Measurements from ENCODE around the gene DMD. TPM values are rescaled to one million over a fixed set of nuclear protein-coding genes. Genes with fewer than 3 reads are reported as not detected.
"Not testable (repeated sequence)": the region's sequence is repeated elsewhere in the genome, so short reads cannot be mapped to it uniquely, and the experiment has no call there.

Gene DMD
- total RNA-seq, 1 donor from 2014 or later = 30.6 TPM

DNA sequence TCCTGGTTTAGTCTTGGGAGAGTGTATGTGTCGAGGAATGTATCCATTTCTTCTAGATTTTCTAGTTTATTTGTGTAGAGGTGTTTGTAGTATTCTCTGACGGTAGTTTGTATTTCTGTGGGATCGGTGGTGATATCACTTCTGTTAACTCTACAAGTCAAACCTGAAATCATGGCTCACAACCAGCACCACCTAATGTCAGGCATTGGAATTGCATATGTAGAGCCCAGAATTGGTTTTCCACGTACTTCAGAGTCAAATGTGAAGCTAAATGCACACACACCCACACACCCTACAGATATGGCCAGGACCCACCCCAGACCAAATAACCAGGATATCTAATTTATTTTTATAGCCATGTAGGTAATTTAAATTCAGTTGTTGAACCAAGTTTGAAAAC is 964.7 kb downstream of the DMD start:
- DNase-seq (ENCODE audit: low spot score) = peak; percentile 21

DNA sequence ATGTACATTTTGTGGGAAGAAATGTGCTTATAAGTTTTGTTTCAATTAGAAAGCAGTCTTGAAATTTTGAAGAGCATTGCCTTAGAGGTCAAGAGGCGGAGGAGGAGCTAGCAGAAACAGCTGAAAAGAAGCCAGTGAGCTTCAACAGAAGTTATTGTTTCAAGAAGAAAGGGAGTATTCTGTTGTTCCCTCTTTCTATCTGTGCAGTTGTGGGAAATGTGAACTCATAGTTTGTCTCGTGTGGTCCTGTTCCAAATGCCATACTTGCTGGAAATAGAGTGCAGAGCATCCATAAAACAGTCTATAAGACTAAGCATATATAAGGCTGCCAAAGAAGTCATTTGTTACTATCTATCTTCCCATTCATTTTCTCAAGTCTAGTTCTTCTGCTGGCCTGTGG is 1015.7 kb downstream of the DMD start:
- no peak overlapping the region for H3K9ac ChIP-seq
- H3K4me1 ChIP-seq = no peaks in the 10 kb centered on the region
- Mint-ChIP-seq H3K27me3 (ENCODE audit: insufficient read depth, low read depth) (no peaks in the 10 kb centered on the region), H3K4me1 (no peaks in the 10 kb centered on the region), H3K36me3 (no peaks in the 10 kb centered on the region), H3K4me3 (no peak overlapping the region), H3K9me3 (peaks cover 2% of the 10 kb centered on the region), H3K27ac (no peak overlapping the region)
- H2AFZ ChIP-seq (replicated peaks) = no peak overlapping the region
- TF ChIP-seq EZH2 (IDR thresholded peaks at IDR 0.05) (no peak), EZH2phosphoT487 (IDR thresholded peaks at IDR 0.05) (no peak), CTCF (IDR thresholded peaks at IDR 0.05) (no peak)
- H3K27me3 ChIP-seq = no peaks in the 10 kb centered on the region
- H3K9me3 ChIP-seq (ENCODE audit: low read depth) = peaks cover under 1% of the 10 kb centered on the region
- DNase-seq (ENCODE audit: low spot score) = no peak
- no peak overlapping the region for H3K27ac ChIP-seq
- no peak overlapping the region for H3K4me3 ChIP-seq
- H3K36me3 ChIP-seq = no peaks in the 10 kb centered on the region
- no peaks in the 10 kb centered on the region for H3F3A ChIP-seq (ENCODE audit: low read depth)
- H3K4me2 ChIP-seq = no peak overlapping the region
- no peaks in the 10 kb centered on the region for H3K79me2 ChIP-seq (ENCODE audit: low read depth)
- no peaks in the 10 kb centered on the region for H4K20me1 ChIP-seq (ENCODE audit: low read depth)

More for the DNA sequence above, 964.7 kb downstream of the DMD start:
- not testable (repeated sequence) for H3K4me1 Mint-ChIP-seq; H3K27ac ChIP-seq; H3K4me3 ChIP-seq; H3K27me3 ChIP-seq; H3K9ac ChIP-seq; H4K20me1 ChIP-seq (ENCODE audit: low read depth); H3K36me3 ChIP-seq; H3K9me3 ChIP-seq (ENCODE audit: low read depth); H2AFZ ChIP-seq (replicated peaks); H3K79me2 ChIP-seq (ENCODE audit: low read depth); H3K9me3 Mint-ChIP-seq; H3K27me3 Mint-ChIP-seq (ENCODE audit: insufficient read depth, low read depth); H3K27ac Mint-ChIP-seq; H3F3A ChIP-seq (ENCODE audit: low read depth); H3K4me1 ChIP-seq; H3K4me2 ChIP-seq; H3K36me3 Mint-ChIP-seq; H3K4me3 Mint-ChIP-seq
- TF ChIP-seq CTCF (IDR thresholded peaks at IDR 0.05) = peak; percentile 55

DNA sequence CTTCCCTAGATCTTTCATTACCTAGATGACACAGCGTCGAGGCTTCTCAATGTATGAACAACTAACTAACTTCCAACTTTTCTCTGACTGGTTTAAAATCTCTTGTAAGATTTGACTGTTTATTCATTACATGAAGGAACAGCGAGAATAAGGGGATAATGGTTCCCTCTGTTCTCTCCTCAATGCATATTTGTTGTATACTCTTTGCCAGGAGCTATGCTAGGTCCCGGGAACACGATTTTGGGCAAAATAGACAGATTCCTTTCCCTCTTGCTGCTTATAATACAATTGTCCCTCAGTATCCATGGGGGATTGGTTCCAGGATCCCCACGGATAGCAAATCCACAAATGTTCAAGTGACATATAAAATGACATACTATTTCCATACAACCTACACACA is 1020.0 kb downstream of the DMD start:
- TF ChIP-seq EZH2 (IDR thresholded peaks at IDR 0.05) (no peak), CTCF (IDR thresholded peaks at IDR 0.05) (no peak), EZH2phosphoT487 (IDR thresholded peaks at IDR 0.05) (no peak)
- H3K9me3 ChIP-seq (ENCODE audit: low read depth) = no peaks in the 10 kb centered on the region
- H2AFZ ChIP-seq (replicated peaks) = no peak overlapping the region
- DNase-seq (ENCODE audit: low spot score) = no peak
- Mint-ChIP-seq H3K4me1 (no peaks in the 10 kb centered on the region), H3K36me3 (no peaks in the 10 kb centered on the region), H3K27ac (no peak overlapping the region), H3K4me3 (no peak overlapping the region), H3K9me3 (peaks cover 2% of the 10 kb centered on the region), H3K27me3 (ENCODE audit: insufficient read depth, low read depth) (no peaks in the 10 kb centered on the region)
- H3K27me3 ChIP-seq = no peaks in the 10 kb centered on the region
- no peak overlapping the region for H3K27ac ChIP-seq
- no peak overlapping the region for H3K4me2 ChIP-seq
- H3K9ac ChIP-seq = no peak overlapping the region
- no peak overlapping the region for H3K4me3 ChIP-seq
- H3K79me2 ChIP-seq (ENCODE audit: low read depth) = no peaks in the 10 kb centered on the region
- H3F3A ChIP-seq (ENCODE audit: low read depth) = no peaks in the 10 kb centered on the region
- no peaks in the 10 kb centered on the region for H3K36me3 ChIP-seq
- H3K4me1 ChIP-seq = no peaks in the 10 kb centered on the region
- no peaks in the 10 kb centered on the region for H4K20me1 ChIP-seq (ENCODE audit: low read depth)

GRCh38 chrX:32185160-32185559 is 1026.2 kb downstream of the DMD start:
- no peak overlapping the region for H3K9ac ChIP-seq
- Mint-ChIP-seq H3K4me3 (no peak overlapping the region), H3K4me1 (no peaks in the 10 kb centered on the region), H3K27me3 (ENCODE audit: insufficient read depth, low read depth) (peaks cover 2% of the 10 kb centered on the region), H3K36me3 (no peaks in the 10 kb centered on the region), H3K9me3 (no peaks in the 10 kb centered on the region), H3K27ac (no peak overlapping the region)
- no peak overlapping the region for H3K4me2 ChIP-seq
- no peaks in the 10 kb centered on the region for H3K9me3 ChIP-seq (ENCODE audit: low read depth)
- no peaks in the 10 kb centered on the region for H3K79me2 ChIP-seq (ENCODE audit: low read depth)
- no peak for DNase-seq (ENCODE audit: low spot score)
- TF ChIP-seq EZH2phosphoT487 (IDR thresholded peaks at IDR 0.05) = no peak
- TF ChIP-seq CTCF (IDR thresholded peaks at IDR 0.05) = no peak
- TF ChIP-seq EZH2 (IDR thresholded peaks at IDR 0.05) = no peak
- H3K4me1 ChIP-seq = no peaks in the 10 kb centered on the region
- H2AFZ ChIP-seq (replicated peaks) = peak overlapping the region; percentile 26
- H3K27ac ChIP-seq = no peak overlapping the region
- H3K36me3 ChIP-seq = no peaks in the 10 kb centered on the region
- no peak overlapping the region for H3K4me3 ChIP-seq
- no peaks in the 10 kb centered on the region for H3K27me3 ChIP-seq
- no peaks in the 10 kb centered on the region for H3F3A ChIP-seq (ENCODE audit: low read depth)
- no peaks in the 10 kb centered on the region for H4K20me1 ChIP-seq (ENCODE audit: low read depth)

Data from neural progenitor cell (in vitro differentiated cells).